Progenitor cell of endocrine pancreas (in vitro differentiated cells): Measurements from ENCODE around the gene SCNN1G. TPM values are rescaled to one million over a fixed set of nuclear protein-coding genes. Genes with fewer than 3 reads are reported as not detected.

ENCODE experiments used
- DNase-seq: peaks from one replicate; pipeline ENCODE4 v3.0.0; 2021; ENCODE audit warnings: low spot score; ENCODE audit not compliant: unreplicated experiment
- H3K27ac Mint-ChIP-seq: 2 replicates; pipeline ENCODE4 v1.8.0; 2021; ENCODE audit warnings: mild to moderate bottlenecking, moderate library complexity, mixed read lengths
- H3K27me3 Mint-ChIP-seq: 2 replicates; pipeline ENCODE4 v1.8.0; 2021; ENCODE audit warnings: mixed read lengths
- H3K36me3 Mint-ChIP-seq: 2 replicates; pipeline ENCODE4 v1.8.0; 2022; ENCODE audit warnings: mixed read lengths; ENCODE audit not compliant: insufficient read depth
- H3K4me1 Mint-ChIP-seq: 2 replicates; pipeline ENCODE4 v1.8.0; 2021; ENCODE audit warnings: low read depth, mixed read lengths
- H3K4me3 Mint-ChIP-seq: 2 replicates; pipeline ENCODE4 v1.8.0; 2021; ENCODE audit warnings: low read depth, mild to moderate bottlenecking, moderate library complexity, mixed read lengths
- H3K9me3 Mint-ChIP-seq: 2 replicates; pipeline ENCODE4 v1.8.0; 2021; ENCODE audit warnings: low read depth, mixed read lengths
- total RNA-seq: library from RNA; stranded (reverse); gene quantifications from 2 replicates; pipeline ENCODE4 v1.2.1, GENCODE V29; 2021
- TF ChIP-seq, protein P1 (sequence below): fragments of 200-600 bp; sonication (generic); IDR thresholded peaks from one replicate; pipeline ENCODE4 v1.5.0; 2021; ENCODE audit warnings: antibody characterized with exemption, mild to moderate bottlenecking; ENCODE audit not compliant: unreplicated experiment

SCNN1G gene
- total RNA-seq, 1 donor from 2014 or later: 1.2 TPM

DNA sequence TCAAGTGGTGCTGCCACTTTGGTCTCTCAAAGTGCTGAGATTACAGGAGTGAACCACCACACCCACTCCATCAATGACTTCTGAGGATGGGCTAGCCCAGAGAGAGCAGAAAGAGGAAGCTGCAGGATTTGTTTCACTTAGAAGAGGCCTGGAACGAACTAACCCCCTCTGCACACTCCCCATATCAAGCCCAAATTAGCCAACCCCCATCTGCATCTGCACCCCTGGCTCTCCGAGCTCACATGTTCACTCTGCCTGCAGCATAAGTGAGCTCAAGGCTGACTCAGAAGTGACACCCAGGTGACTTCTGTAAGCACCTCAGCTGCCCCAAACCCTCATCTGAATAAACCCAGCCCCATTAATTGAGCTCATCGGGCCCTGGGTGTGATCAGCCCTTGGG, 4.8 kb downstream of the SCNN1G start:
- Mint-ChIP-seq H3K9me3 (no peaks in the 10 kb centered on the region), H3K27ac (no peak overlapping the region), H3K36me3 (no peaks in the 10 kb centered on the region), H3K4me3 (no peak overlapping the region), H3K4me1 (no peaks in the 10 kb centered on the region), H3K27me3 (peaks cover 65% of the 10 kb centered on the region)
- DNase-seq: no peak
- TF ChIP-seq, protein P1, sequence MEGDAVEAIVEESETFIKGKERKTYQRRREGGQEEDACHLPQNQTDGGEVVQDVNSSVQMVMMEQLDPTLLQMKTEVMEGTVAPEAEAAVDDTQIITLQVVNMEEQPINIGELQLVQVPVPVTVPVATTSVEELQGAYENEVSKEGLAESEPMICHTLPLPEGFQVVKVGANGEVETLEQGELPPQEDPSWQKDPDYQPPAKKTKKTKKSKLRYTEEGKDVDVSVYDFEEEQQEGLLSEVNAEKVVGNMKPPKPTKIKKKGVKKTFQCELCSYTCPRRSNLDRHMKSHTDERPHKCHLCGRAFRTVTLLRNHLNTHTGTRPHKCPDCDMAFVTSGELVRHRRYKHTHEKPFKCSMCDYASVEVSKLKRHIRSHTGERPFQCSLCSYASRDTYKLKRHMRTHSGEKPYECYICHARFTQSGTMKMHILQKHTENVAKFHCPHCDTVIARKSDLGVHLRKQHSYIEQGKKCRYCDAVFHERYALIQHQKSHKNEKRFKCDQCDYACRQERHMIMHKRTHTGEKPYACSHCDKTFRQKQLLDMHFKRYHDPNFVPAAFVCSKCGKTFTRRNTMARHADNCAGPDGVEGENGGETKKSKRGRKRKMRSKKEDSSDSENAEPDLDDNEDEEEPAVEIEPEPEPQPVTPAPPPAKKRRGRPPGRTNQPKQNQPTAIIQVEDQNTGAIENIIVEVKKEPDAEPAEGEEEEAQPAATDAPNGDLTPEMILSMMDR: no peak

DNA sequence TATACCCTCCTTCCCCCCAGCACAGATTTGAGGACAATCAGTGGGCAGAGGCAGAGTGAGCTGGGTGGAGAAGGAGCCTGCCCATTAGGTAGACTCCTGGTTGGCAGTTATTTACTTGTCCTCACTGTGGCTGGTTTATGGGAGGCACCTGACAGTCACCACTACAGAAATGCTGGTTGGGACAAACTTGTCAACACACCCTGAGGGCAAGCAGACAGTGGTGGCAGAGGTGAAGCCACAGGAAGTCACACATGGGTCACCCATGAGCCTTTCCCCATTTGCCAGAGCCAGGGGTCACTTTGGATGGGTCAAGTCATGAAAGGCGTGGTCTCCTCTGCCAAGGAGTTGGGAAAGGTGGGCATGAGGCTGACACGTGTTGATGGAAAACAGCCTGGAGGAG, 6.4 kb downstream of the SCNN1G start:
- TF ChIP-seq, protein P1: no peak
- Mint-ChIP-seq H3K9me3 (no peaks in the 10 kb centered on the region), H3K4me1 (no peaks in the 10 kb centered on the region), H3K27me3 (peaks cover 61% of the 10 kb centered on the region), H3K4me3 (no peak overlapping the region), H3K36me3 (no peaks in the 10 kb centered on the region), H3K27ac (no peak overlapping the region)
- no peak for DNase-seq

DNA sequence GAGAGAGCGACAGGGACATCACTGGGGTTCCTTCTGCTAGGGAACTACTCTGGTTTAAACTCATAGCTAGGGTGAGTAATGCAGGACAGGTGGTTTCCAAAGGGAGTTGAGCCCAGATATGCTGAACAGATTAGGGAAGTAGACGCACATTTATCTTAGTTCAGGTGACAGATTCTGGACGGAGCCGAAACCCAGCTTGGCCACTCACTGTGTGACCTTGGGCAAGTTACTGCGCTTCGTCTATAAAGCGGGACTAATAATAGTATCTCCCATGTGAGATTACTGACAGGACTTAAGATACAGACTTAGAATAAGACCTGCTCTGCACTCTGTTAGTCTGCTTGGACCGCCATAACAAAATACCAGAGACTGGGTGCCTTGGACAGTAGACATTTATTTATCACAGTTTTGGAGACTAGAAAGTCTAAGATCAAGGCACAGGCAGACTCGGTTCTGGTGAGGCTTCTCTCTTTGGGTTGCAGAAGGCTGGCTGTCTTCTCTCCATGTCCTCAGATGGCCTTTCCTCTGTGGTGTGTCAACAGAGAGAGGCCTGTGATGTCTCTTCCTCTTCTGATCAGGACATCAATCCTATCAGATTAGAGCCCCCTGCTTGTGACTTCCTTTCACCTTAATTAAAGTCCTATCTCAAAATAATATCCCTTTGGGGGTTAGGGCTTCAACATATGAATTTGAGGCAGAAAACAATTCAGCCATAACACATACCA, 12.1 kb downstream of the SCNN1G start:
- TF ChIP-seq, protein P1: no peak
- H3K27me3 Mint-ChIP-seq: peaks cover 45% of the 10 kb centered on the region

DNA sequence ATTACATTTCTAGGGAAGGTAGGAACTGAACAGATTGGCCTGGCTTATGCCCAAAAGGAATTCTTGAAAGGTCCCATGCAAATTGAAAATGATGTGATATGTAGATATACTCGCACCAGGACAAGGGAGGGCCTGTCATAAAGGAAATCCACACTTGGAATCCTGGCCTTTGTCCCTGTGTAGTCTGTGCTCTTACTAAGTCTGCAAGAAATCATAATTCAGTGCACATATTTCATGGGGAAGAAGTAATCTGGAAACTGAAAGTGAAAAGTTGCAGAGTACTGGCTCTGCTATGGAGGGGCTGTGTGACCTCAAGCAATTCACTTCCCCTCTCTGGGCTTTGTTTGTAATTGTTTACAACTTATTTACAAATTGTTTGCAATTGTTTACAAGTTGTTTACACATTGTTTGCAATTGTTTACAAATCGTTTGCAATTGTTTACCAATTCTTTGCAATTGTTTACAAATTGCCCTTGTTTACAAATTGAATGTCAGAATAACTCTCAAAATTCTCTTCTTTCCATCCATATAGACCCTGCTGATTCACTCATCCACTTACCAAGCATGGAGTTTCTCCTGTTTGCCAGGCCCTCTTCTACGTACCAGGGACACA, 12.9 kb downstream of the SCNN1G start:
- H3K9me3 Mint-ChIP-seq: no peaks in the 10 kb centered on the region
- no peak overlapping the region for H3K4me3 Mint-ChIP-seq
- no peak for DNase-seq
- H3K27me3 Mint-ChIP-seq: peaks cover 45% of the 10 kb centered on the region
- TF ChIP-seq, protein P1: no peak
- H3K27ac Mint-ChIP-seq: no peak overlapping the region
- no peaks in the 10 kb centered on the region for H3K4me1 Mint-ChIP-seq
- H3K36me3 Mint-ChIP-seq: no peaks in the 10 kb centered on the region

More for the DNA sequence above, 12.1 kb downstream of the SCNN1G start:
- Mint-ChIP-seq H3K27ac (no peak overlapping the region), H3K9me3 (no peaks in the 10 kb centered on the region), H3K4me1 (no peaks in the 10 kb centered on the region), H3K36me3 (no peaks in the 10 kb centered on the region), H3K4me3 (no peak overlapping the region)
- DNase-seq: no peak

DNA sequence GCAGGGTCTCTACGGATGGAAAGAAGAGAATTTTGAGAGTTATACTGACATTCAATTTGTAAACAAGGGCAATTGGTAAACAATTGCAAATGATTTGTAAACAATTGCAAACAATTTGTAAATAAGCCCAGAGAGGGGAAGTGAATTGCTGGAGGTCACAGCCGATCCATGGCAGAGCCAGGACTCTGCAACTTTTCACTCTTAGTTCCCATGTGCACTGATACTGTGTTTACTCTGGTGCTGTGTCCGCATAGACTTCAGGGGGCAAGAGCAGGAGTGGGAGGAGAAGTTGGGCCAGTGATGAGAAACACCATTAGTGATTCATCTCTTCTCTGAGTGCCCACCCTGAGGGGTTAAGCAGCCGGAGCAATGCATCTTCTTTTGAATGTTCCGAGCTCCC, 14.0 kb downstream of the SCNN1G start:
- no peaks in the 10 kb centered on the region for H3K36me3 Mint-ChIP-seq
- H3K9me3 Mint-ChIP-seq: no peaks in the 10 kb centered on the region
- H3K27me3 Mint-ChIP-seq: peaks cover 47% of the 10 kb centered on the region
- no peak overlapping the region for H3K27ac Mint-ChIP-seq
- TF ChIP-seq, protein P1: no peak
- no peak overlapping the region for H3K4me3 Mint-ChIP-seq
- peaks cover 8% of the 10 kb centered on the region for H3K4me1 Mint-ChIP-seq
- no peak for DNase-seq
